ENCODE results near the gene MEA1.
A peak's percentile ranks its signal among the peaks of the same experiment; 100 is the strongest.

The MEA1 gene

GRCh38 chr6:42963855-42964605, 49.7 kb downstream of the MEA1 start:
- Histone ChIP-seq H3K36me3 (ENCODE audit: control insufficient read depth in 2 of 2, insufficient read depth in 1 of 2, low read length in 2 of 2) (peaks cover 0 to 47% of the 10 kb centered on the region in 2 experiments; a peak in 2 of 3 replicates), H3K9me3 (ENCODE audit: control insufficient read depth, insufficient read depth, low read depth, low read length) (no peaks in the 10 kb centered on the region), H3K4me1 (ENCODE audit: control insufficient read depth, insufficient read depth, low read length) (0 out of 2 replicates have a peak, but pooled peaks cover 4% of the 10 kb centered on the region), H3K27ac (ENCODE audit: extremely low read depth, low read depth, low read length) (no peak overlapping the region; the same call in 1 of the 2 replicates), H3K4me3 (ENCODE audit: low read depth, low read length) (no peak overlapping the region)
- POLR2A ChIA-PET, result interaction anchor here (0.7 to 2.8 kb wide), 5 partner anchors 10 to 49 kb away, joined by 3 to 11 read pairs (median 3); partner anchors contain the start of genes PEX6 and PPP2R5D
- TF ChIP-seq ZNF654 (tag by site-specific recombination; IDR thresholded peaks at IDR 0.05; ENCODE audit: low read depth) (peak; percentile 65), HOXC10 (CRISPR knock-in tag; IDR thresholded peaks at IDR 0.05) (no peak), ZIC2 (tag by site-specific recombination; IDR thresholded peaks at IDR 0.05) (peak; percentile 52; the same call in 1 of the 2 replicates), ZNF660 (tag by site-specific recombination; IDR thresholded peaks at IDR 0.05) (no peak), GLIS1 (tag by site-specific recombination; IDR thresholded peaks at IDR 0.05) (0 out of 2 replicates have a peak, but pooled peaks have one; percentile 11), SP2 (tag by site-specific recombination; IDR thresholded peaks at IDR 0.05) (0 out of 2 replicates have a peak, but pooled peaks have one; percentile 25)
- TF ChIP-seq, protein P1, sequence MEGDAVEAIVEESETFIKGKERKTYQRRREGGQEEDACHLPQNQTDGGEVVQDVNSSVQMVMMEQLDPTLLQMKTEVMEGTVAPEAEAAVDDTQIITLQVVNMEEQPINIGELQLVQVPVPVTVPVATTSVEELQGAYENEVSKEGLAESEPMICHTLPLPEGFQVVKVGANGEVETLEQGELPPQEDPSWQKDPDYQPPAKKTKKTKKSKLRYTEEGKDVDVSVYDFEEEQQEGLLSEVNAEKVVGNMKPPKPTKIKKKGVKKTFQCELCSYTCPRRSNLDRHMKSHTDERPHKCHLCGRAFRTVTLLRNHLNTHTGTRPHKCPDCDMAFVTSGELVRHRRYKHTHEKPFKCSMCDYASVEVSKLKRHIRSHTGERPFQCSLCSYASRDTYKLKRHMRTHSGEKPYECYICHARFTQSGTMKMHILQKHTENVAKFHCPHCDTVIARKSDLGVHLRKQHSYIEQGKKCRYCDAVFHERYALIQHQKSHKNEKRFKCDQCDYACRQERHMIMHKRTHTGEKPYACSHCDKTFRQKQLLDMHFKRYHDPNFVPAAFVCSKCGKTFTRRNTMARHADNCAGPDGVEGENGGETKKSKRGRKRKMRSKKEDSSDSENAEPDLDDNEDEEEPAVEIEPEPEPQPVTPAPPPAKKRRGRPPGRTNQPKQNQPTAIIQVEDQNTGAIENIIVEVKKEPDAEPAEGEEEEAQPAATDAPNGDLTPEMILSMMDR (tag by site-specific recombination; IDR thresholded peaks at IDR 0.05), result 0 out of 2 replicates have a peak, but pooled peaks have one; percentile 15
- CTCF ChIA-PET, result interaction anchor here (0.5 to 4.0 kb wide), 23 partner anchors 9 to 645 kb away, joined by 3 to 24 read pairs (median 3); partner anchors contain the start of genes CNPY3, CUL7, PEX6 and RRP36

DNA sequence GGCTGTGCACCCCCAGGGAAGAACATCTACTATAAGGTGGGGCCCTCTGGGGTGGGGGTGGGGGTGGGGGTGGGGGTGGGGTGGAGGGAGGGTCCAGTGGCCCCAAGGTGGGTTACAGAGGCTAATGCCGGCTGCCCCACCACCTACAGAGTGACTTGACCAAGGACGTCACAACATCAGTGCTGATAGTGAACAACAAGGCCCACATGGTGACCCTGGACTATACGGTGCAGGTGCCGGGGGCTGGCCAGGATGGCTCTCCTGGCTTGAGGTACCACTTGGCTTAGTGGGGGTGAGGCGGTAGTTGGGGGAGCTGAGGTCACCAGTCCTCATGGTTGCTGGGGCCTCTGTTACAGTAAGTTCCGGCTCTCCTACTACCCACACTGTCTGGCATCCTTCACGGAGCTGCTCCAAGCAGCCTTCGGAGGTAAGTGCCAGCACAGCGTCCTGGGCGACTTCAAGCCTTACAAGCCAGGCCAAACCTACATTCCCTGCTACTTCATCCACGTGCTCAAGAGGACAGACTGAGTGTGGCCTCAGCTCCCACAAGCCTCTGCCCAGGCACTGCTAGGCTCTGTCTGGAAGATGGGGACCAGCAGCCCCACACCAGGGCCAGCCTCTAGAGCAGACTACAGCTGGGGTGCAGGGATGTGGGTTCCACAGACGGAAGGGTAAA, 50.4 kb downstream of the MEA1 start:
- POLR2A ChIA-PET, result no interaction called here
- no peaks in the 10 kb centered on the region for H3K9me3 ChIP-seq (ENCODE audit: control insufficient read depth, insufficient read depth, low read depth, low read length)
- H3K27ac ChIP-seq (ENCODE audit: extremely low read depth, low read depth, low read length), result no peak overlapping the region
- H3K36me3 ChIP-seq (ENCODE audit: control insufficient read depth in 2 of 2, insufficient read depth in 1 of 2, low read length in 2 of 2), result peaks cover 0 to 41% of the 10 kb centered on the region in 2 experiments; a peak in 2 of 3 replicates
- 0 out of 2 replicates have a peak, but pooled peaks cover 4% of the 10 kb centered on the region for H3K4me1 ChIP-seq (ENCODE audit: control insufficient read depth, insufficient read depth, low read length)
- H3K4me3 ChIP-seq (ENCODE audit: low read depth, low read length), result no peak overlapping the region
- CTCF ChIA-PET, result interaction anchor here (0.6 to 4.0 kb wide), 11 partner anchors 10 to 414 kb away, joined by 3 to 24 read pairs (median 4); partner anchors contain the start of genes CNPY3 and PEX6
- TF ChIP-seq ZBTB26 (tag by site-specific recombination; optimal IDR thresholded peaks at IDR 0.05) (no peak), ZNF585B (tag by site-specific recombination; IDR thresholded peaks at IDR 0.05) (no peak), PATZ1 (tag by site-specific recombination; IDR thresholded peaks at IDR 0.05) (no peak), ZNF473 (tag by site-specific recombination; IDR thresholded peaks at IDR 0.05) (no peak), ZNF292 (tag by site-specific recombination; IDR thresholded peaks at IDR 0.05; ENCODE audit: borderline replicate concordance, low read depth) (no peak), ZBTB7A (tag by site-specific recombination; IDR thresholded peaks at IDR 0.05; ENCODE audit: low read depth) (no peak), ZNF416 (tag by site-specific recombination; IDR thresholded peaks at IDR 0.05) (no peak), ZNF654 (tag by site-specific recombination; IDR thresholded peaks at IDR 0.05; ENCODE audit: low read depth) (no peak), ZNF747 (tag by site-specific recombination; IDR thresholded peaks at IDR 0.05) (no peak), ZNF549 (tag by site-specific recombination; IDR thresholded peaks at IDR 0.05) (no peak), ZNF610 (tag by site-specific recombination; IDR thresholded peaks at IDR 0.05; ENCODE audit: borderline replicate concordance) (no peak), ZFP3 (tag by site-specific recombination; IDR thresholded peaks at IDR 0.05; ENCODE audit: low read depth) (no peak), PBX3 (CRISPR knock-in tag; IDR thresholded peaks at IDR 0.05) (no peak)
- TF ChIP-seq, protein P2, sequence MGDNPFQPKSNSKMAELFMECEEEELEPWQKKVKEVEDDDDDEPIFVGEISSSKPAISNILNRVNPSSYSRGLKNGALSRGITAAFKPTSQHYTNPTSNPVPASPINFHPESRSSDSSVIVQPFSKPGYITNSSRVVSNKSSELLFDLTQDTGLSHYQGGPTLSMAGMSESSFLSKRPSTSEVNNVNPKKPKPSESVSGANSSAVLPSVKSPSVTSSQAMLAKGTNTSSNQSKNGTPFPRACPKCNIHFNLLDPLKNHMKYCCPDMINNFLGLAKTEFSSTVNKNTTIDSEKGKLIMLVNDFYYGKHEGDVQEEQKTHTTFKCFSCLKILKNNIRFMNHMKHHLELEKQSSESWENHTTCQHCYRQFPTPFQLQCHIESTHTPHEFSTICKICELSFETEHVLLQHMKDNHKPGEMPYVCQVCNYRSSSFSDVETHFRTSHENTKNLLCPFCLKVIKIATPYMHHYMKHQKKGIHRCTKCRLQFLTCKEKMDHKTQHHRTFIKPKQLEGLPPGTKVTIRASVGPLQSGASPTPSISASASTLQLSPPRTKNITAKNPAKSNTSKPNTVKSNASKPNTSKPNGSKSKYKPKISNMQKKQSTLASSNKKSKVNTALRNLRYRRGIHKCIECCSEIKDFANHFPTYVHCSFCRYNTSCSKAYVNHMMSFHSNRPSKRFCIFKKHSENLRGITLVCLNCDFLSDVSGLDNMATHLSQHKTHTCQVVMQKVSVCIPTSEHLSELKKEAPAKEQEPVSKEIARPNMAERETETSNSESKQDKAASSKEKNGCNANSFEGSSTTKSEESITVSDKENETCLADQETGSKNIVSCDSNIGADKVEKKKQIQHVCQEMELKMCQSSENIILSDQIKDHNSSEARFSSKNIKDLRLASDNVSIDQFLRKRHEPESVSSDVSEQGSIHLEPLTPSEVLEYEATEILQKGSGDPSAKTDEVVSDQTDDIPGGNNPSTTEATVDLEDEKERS (tag by site-specific recombination; IDR thresholded peaks at IDR 0.05), result no peak
- TF ChIP-seq, protein P3, sequence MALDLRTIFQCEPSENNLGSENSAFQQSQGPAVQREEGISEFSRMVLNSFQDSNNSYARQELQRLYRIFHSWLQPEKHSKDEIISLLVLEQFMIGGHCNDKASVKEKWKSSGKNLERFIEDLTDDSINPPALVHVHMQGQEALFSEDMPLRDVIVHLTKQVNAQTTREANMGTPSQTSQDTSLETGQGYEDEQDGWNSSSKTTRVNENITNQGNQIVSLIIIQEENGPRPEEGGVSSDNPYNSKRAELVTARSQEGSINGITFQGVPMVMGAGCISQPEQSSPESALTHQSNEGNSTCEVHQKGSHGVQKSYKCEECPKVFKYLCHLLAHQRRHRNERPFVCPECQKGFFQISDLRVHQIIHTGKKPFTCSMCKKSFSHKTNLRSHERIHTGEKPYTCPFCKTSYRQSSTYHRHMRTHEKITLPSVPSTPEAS (tag by site-specific recombination; IDR thresholded peaks at IDR 0.05), result no peak
